Measurements from ENCODE around the gene EP300. TPM values are rescaled to one million over a fixed set of nuclear protein-coding genes. Genes with fewer than 3 reads are reported as not detected.
"Not testable (repeated sequence)": the region's sequence is repeated elsewhere in the genome, so short reads cannot be mapped to it uniquely, and the experiment has no call there.

Gene EP300
- total RNA-seq, 3 donors from 2014 or later (not counting 1 experiment from before 2014, with no cell fraction given), result 180 to 193 (median 188) TPM

DNA sequence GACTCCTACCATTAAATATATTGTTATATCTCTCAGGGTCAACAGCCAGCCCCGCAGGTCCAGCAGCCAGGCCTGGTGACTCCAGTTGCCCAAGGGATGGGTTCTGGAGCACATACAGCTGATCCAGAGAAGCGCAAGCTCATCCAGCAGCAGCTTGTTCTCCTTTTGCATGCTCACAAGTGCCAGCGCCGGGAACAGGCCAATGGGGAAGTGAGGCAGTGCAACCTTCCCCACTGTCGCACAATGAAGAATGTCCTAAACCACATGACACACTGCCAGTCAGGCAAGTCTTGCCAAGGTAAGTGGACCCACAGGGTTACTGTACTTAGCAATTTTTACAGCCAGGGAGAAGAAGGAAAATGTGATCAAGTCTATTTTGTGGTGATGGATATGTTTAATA lies 35.1 kb downstream of the EP300 start:
- no peaks in the 10 kb centered on the region for H3K9me3 Mint-ChIP-seq
- Histone ChIP-seq H3K27me3 (ENCODE audit: control insufficient read depth, insufficient read depth, low read length) (no peaks in the 10 kb centered on the region), H3K27ac (ENCODE audit: low read length) (no peak overlapping the region), H3K4me3 (ENCODE audit: low read length) (no peak overlapping the region), H3K4me1 (ENCODE audit: control insufficient read depth, insufficient read depth, low read length) (peaks cover 3% of the 10 kb centered on the region), H3K9me3 (ENCODE audit: control insufficient read depth, insufficient read depth, low read length) (no peaks in the 10 kb centered on the region), H3K36me3 (ENCODE audit: control insufficient read depth, insufficient read depth, low read length) (peaks cover 64% of the 10 kb centered on the region)
- intact Hi-C loops (cut with micrococcal nuclease), result no loop called here
- TF ChIP-seq, protein P1, sequence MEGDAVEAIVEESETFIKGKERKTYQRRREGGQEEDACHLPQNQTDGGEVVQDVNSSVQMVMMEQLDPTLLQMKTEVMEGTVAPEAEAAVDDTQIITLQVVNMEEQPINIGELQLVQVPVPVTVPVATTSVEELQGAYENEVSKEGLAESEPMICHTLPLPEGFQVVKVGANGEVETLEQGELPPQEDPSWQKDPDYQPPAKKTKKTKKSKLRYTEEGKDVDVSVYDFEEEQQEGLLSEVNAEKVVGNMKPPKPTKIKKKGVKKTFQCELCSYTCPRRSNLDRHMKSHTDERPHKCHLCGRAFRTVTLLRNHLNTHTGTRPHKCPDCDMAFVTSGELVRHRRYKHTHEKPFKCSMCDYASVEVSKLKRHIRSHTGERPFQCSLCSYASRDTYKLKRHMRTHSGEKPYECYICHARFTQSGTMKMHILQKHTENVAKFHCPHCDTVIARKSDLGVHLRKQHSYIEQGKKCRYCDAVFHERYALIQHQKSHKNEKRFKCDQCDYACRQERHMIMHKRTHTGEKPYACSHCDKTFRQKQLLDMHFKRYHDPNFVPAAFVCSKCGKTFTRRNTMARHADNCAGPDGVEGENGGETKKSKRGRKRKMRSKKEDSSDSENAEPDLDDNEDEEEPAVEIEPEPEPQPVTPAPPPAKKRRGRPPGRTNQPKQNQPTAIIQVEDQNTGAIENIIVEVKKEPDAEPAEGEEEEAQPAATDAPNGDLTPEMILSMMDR (IDR thresholded peaks at IDR 0.05), result no peak
- H3K36me3 Mint-ChIP-seq, result no peaks in the 10 kb centered on the region
- ATAC-seq (no peak), DNase-seq (no peak)
- H3K27me3 Mint-ChIP-seq (ENCODE audit: low read depth in 2 of 2), result no peaks in the 10 kb centered on the region
- H3K27ac Mint-ChIP-seq, result peak overlapping the region in 1 of 2 donors; percentile 18
- H3K4me1 Mint-ChIP-seq, result peaks cover 14 to 17% of the 10 kb centered on the region in 2 donors
- no peak overlapping the region for H3K4me3 Mint-ChIP-seq
- 95% methylated on average over 5 of the region's 5 CpGs for WGBS (ENCODE audit: insufficient coverage)

DNA sequence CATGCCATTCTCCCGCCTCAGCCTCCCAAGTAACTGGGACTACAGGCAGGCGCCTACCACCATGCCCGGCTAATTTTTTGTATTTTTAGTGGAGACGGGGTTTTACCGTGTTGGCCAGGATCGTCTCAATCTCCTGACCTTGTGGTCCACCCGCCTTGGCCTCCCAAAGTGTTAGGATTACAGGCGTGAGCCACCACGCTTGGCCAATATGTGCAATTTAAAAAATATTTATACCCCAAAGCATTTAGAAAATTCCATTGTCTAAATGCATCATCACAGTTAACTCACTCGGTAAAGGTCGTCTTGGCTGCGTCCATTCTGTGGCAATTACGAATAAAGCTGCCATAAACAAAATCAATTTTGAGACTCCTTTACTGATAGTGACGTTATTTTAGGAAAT lies 36.2 kb downstream of the EP300 start:
- no peak overlapping the region for H3K27ac Mint-ChIP-seq

DNA sequence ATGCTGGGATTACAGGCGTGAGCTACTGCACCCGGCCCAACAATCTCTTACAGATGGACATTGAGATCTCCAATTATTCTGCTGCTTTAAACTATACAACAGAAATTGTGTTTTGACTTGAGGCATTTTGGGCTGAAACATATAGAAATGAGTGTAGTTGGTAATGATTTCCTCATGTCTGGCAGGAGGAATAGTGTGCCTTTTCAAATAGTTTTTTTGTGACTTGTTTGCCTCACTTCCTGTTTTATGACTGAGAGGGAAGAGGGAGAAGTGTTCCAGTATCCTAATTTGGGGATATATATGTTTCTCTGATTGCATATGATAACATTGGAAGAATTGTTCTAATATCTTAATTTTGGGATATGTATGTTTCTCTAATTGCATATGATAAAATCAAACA lies 40.2 kb downstream of the EP300 start:
- WGBS (ENCODE audit: insufficient coverage), result 89% methylated on average over 2 of the region's 2 CpGs
- TF ChIP-seq, protein P1 (IDR thresholded peaks at IDR 0.05), result no peak
- no peak overlapping the region for H3K27ac Mint-ChIP-seq

More for the DNA sequence above, 36.2 kb downstream of the EP300 start:
- ATAC-seq, result no peak
- Mint-ChIP-seq H3K27me3 (ENCODE audit: low read depth in 2 of 2) (no peaks in the 10 kb centered on the region), H3K36me3 (no peaks in the 10 kb centered on the region), H3K9me3 (no peaks in the 10 kb centered on the region), H3K4me3 (no peak overlapping the region), H3K4me1 (peaks cover 7 to 10% of the 10 kb centered on the region in 2 donors)
- Histone ChIP-seq H3K4me1 (ENCODE audit: control insufficient read depth, insufficient read depth, low read length) (peaks cover 3% of the 10 kb centered on the region), H3K4me3 (ENCODE audit: low read length) (no peak overlapping the region), H3K27me3 (ENCODE audit: control insufficient read depth, insufficient read depth, low read length) (no peaks in the 10 kb centered on the region), H3K9me3 (ENCODE audit: control insufficient read depth, insufficient read depth, low read length) (no peaks in the 10 kb centered on the region), H3K27ac (ENCODE audit: low read length) (no peak overlapping the region), H3K36me3 (ENCODE audit: control insufficient read depth, insufficient read depth, low read length) (peaks cover 68% of the 10 kb centered on the region)
- no peak for DNase-seq
- intact Hi-C loops (cut with micrococcal nuclease), result no loop called here
- TF ChIP-seq, protein P1 (IDR thresholded peaks at IDR 0.05), result no peak
- 97% methylated on average over 14 of the region's 14 CpGs for WGBS (ENCODE audit: insufficient coverage)

DNA sequence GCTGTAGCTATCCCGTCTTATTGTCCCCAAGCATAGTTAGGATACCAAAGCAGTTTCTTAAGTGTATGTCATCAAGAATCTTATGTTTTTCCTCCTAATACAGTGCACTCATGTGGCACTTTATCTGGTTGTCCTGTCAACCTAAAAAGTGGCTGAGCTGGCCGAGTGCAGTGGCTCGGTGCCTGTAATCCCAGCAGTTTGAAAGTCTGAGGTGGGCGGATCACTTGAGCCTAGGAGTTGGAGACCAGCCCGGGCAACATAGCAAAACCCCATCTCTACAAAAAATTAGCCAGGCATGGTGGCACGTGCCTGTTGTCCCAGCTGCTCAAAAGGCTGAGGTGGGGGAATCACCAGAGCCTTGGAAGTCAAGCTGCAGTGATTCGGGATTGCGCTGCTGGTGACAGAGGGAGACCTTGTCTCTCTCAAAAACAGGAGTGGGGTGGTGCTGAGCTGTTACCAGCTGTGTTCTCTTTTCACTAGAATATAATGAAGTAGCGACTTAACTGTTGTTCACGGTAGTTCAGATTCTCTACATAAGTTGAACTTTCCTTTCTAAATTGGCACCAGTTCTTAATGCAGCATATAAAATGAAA lies 48.1 kb downstream of the EP300 start:
- Histone ChIP-seq H3K27ac (ENCODE audit: low read length) (no peak overlapping the region), H3K4me1 (ENCODE audit: control insufficient read depth, insufficient read depth, low read length) (no peaks in the 10 kb centered on the region), H3K27me3 (ENCODE audit: control insufficient read depth, insufficient read depth, low read length) (no peaks in the 10 kb centered on the region), H3K36me3 (ENCODE audit: control insufficient read depth, insufficient read depth, low read length) (peaks cover 91% of the 10 kb centered on the region), H3K4me3 (ENCODE audit: low read length) (no peak overlapping the region), H3K9me3 (ENCODE audit: control insufficient read depth, insufficient read depth, low read length) (no peaks in the 10 kb centered on the region)
- no peak for ATAC-seq
- peaks cover 0 to 6% of the 10 kb centered on the region in 2 donors for H3K4me1 Mint-ChIP-seq
- TF ChIP-seq, protein P1 (IDR thresholded peaks at IDR 0.05), result no peak
- no peak for DNase-seq
- H3K27ac Mint-ChIP-seq, result no peak overlapping the region
- WGBS (ENCODE audit: insufficient coverage), result 95% methylated on average over 10 of the region's 10 CpGs
- no peaks in the 10 kb centered on the region for H3K9me3 Mint-ChIP-seq
- H3K4me3 Mint-ChIP-seq, result no peak overlapping the region
- H3K36me3 Mint-ChIP-seq, result peaks cover 6% of the 10 kb centered on the region
- intact Hi-C loops (cut with micrococcal nuclease), result no loop called here
- H3K27me3 Mint-ChIP-seq (ENCODE audit: low read depth in 2 of 2), result no peaks in the 10 kb centered on the region

More for the DNA sequence above, 40.2 kb downstream of the EP300 start:
- Mint-ChIP-seq H3K27me3 (ENCODE audit: low read depth in 2 of 2) (no peaks in the 10 kb centered on the region), H3K9me3 (no peaks in the 10 kb centered on the region), H3K4me1 (peaks cover 6 to 9% of the 10 kb centered on the region in 2 donors), H3K4me3 (no peak overlapping the region), H3K36me3 (no peaks in the 10 kb centered on the region)
- no peaks in the 10 kb centered on the region for H3K9me3 ChIP-seq (ENCODE audit: control insufficient read depth, insufficient read depth, low read length)
- no peak for ATAC-seq
- H3K4me3 ChIP-seq (ENCODE audit: low read length), result no peak overlapping the region
- no peaks in the 10 kb centered on the region for H3K27me3 ChIP-seq (ENCODE audit: control insufficient read depth, insufficient read depth, low read length)
- H3K27ac ChIP-seq (ENCODE audit: low read length), result no peak overlapping the region
- H3K4me1 ChIP-seq (ENCODE audit: control insufficient read depth, insufficient read depth, low read length), result no peaks in the 10 kb centered on the region
- no peak for DNase-seq
- intact Hi-C loops (cut with micrococcal nuclease), result no loop called here
- H3K36me3 ChIP-seq (ENCODE audit: control insufficient read depth, insufficient read depth, low read length), result peaks cover 81% of the 10 kb centered on the region

DNA sequence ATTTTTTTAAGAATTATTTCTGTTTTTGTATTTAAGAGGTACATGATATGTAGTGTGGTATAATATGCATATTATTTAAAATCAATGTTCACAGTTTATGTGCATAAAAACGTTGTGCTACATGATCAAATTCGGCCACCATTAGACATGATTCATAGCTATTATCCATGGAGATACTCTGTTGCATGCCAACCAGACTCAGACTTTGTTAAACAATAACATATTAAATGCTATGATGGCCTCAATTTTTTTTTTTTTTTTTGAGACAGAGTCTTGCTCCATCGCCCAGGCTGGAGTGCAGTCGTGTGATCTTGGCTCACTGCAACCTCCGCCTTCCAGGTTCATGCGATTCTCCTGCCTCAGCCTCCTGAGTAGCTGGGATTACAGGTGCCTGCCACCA lies 53.5 kb downstream of the EP300 start:
- H3K4me3 ChIP-seq (ENCODE audit: low read length); H3K27me3 Mint-ChIP-seq (ENCODE audit: low read depth in 2 of 2); H3K4me1 ChIP-seq (ENCODE audit: control insufficient read depth, insufficient read depth, low read length); H3K27ac Mint-ChIP-seq; H3K9me3 Mint-ChIP-seq; H3K4me1 Mint-ChIP-seq; ATAC-seq; H3K9me3 ChIP-seq (ENCODE audit: control insufficient read depth, insufficient read depth, low read length); H3K27me3 ChIP-seq (ENCODE audit: control insufficient read depth, insufficient read depth, low read length); H3K4me3 Mint-ChIP-seq; DNase-seq; intact Hi-C loops (cut with micrococcal nuclease); H3K27ac ChIP-seq (ENCODE audit: low read length): not testable (repeated sequence)
- WGBS (ENCODE audit: insufficient coverage), result 94% methylated on average over 6 of the region's 6 CpGs
- peaks cover 33% of the 10 kb centered on the region for H3K36me3 Mint-ChIP-seq
- peaks cover 84% of the 10 kb centered on the region for H3K36me3 ChIP-seq (ENCODE audit: control insufficient read depth, insufficient read depth, low read length)
